ENCODE results near the gene DIAPH2.

DNA sequence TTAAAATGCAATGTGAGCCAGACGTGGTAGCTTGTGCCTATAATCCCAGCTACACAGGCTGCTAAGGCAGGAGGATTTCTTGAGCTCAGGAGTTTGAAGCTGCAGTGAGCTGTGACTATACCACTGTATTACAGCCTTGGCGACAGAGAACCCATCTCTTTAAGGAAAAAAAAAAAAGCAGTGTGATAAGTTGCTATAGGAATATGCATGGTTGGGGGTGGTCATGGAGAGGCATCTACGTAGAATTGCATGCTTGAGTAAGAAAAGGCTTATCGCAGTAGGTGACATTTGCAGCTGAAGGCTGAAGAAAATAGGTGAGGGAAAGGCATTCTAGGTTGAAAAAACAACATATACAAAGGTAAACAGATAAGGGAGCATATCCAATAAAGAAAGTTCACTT lies 4.1 kb downstream of the DIAPH2 start:
- TF ChIP-seq, protein P1, sequence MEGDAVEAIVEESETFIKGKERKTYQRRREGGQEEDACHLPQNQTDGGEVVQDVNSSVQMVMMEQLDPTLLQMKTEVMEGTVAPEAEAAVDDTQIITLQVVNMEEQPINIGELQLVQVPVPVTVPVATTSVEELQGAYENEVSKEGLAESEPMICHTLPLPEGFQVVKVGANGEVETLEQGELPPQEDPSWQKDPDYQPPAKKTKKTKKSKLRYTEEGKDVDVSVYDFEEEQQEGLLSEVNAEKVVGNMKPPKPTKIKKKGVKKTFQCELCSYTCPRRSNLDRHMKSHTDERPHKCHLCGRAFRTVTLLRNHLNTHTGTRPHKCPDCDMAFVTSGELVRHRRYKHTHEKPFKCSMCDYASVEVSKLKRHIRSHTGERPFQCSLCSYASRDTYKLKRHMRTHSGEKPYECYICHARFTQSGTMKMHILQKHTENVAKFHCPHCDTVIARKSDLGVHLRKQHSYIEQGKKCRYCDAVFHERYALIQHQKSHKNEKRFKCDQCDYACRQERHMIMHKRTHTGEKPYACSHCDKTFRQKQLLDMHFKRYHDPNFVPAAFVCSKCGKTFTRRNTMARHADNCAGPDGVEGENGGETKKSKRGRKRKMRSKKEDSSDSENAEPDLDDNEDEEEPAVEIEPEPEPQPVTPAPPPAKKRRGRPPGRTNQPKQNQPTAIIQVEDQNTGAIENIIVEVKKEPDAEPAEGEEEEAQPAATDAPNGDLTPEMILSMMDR (IDR thresholded peaks at IDR 0.05 in 4 of 5, conservative IDR thresholded peaks at IDR 0.05 in 1 of 5), result no peak
- TF ChIP-seq POLR2A (IDR thresholded peaks at IDR 0.05), result no peak
